Measurements from ENCODE around the gene ANXA11. TPM values are rescaled to one million over a fixed set of nuclear protein-coding genes. Genes with fewer than 3 reads are reported as not detected.
"Not testable (repeated sequence)": the region's sequence is repeated elsewhere in the genome, so short reads cannot be mapped to it uniquely, and the experiment has no call there.

ANXA11 gene
- total RNA-seq, 1 experiment from 2014 or later: 181 TPM

DNA sequence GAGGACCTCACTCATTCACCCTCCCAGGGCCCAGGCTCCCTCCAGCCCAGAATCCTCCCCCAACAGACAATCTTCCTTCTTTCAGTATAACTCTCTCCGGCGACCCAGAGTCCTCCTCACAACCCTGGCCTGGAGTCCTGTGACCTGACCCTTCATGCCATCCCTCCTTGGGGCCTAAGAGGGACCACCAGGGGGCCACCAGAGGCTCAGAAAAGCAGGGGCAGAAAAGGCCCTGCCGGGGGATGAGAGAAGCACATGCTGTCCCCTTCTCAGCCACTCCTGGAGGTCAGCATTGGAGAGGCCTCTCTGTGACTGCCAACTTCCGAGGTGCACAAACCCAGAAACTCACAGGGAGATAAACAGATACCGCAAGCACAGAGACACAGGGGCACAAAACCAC, 31.1 kb upstream of the ANXA11 start:
- not testable (repeated sequence) for BruUV-seq (replicated peaks)
- intact Hi-C loops (cut with micrococcal nuclease): loop anchor here (10.0 kb wide), 1 partner anchor 712 kb away; no protein-coding TSS in a partner anchor

DNA sequence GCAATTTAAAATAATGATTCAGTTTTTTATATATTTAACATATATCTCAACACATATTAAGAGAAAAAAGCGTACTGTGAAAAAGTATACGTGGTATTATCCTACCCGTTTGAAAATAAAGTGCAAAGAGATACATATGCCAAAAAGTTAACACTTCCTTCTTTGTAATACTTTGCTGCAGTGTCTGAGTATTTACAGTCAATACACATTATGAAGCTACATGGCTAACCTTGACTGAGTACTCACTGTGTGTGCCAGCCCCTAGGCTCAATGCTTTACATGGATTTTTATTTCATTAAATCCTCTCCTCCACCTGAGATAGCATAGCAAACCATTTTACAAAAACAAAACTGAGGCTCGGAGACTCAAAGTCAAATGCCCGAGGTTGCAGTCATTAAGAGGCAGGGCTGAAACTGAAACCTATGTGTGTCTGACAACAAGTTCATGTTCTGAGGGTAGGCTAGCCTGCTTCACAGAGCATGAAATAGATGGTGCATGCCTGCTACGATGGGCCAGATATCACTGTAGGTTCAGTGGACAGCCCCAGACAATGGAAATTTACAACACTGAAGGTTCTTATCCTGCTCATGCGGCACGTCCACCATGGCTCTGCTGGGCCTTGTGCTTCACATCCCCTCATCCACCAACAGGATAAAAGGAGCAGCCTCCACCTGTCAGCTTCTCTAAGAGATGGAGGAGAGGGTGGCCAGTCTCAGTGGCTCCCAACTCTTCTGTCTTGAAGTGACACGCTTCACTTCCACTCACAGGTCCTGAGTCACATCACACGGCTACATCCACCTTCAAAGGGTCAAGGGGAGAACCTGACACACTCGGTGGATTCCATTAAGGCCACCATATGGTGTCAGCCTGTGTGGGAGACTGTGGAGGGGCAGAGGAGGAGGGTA, 29.2 kb upstream of the ANXA11 start:
- H3K79me2 ChIP-seq (ENCODE audit: insufficient read depth, low read length); H3K9ac ChIP-seq (ENCODE audit: low read length); H3K9me3 ChIP-seq (ENCODE audit: control insufficient read depth in 1 of 2, insufficient read depth in 1 of 2, low read depth in 1 of 2, low read length in 2 of 2); BruUV-seq (replicated peaks); H3K36me3 ChIP-seq (ENCODE audit: control insufficient read depth in 1 of 2, insufficient read depth in 2 of 2, low read length in 2 of 2); H3K4me1 ChIP-seq (ENCODE audit: control insufficient read depth in 1 of 2, insufficient read depth in 2 of 2, low read length in 2 of 2); H3K9me2 ChIP-seq (ENCODE audit: insufficient read depth); H4K20me1 ChIP-seq (ENCODE audit: insufficient read depth); H3K4me3 ChIP-seq (replicated peaks in 1 of 2; ENCODE audit: low read depth in 1 of 2, low read length in 2 of 2); H3K4me2 ChIP-seq (ENCODE audit: low read length); H3K27ac ChIP-seq (ENCODE audit: low read depth, low read length); ATAC-seq; RAD21 ChIA-PET (ENCODE audit: low non-redundant PET in 1 of 2, low total read pairs in 2 of 2, uncharacterized antibody in 2 of 2, unreplicated experiment in 2 of 2); H2AFZ ChIP-seq (ENCODE audit: low read depth, low read length, poor library complexity, severe bottlenecking); CTCF ChIA-PET; H3K27me3 ChIP-seq (ENCODE audit: insufficient read depth, low read length); POLR2A ChIA-PET; DNase-seq (ENCODE audit: low read depth, low spot score): not testable (repeated sequence)
- intact Hi-C loops (cut with micrococcal nuclease): loop anchor here (10.0 kb wide), 1 partner anchor 710 kb away; no protein-coding TSS in a partner anchor

More for the DNA sequence above, 31.1 kb upstream of the ANXA11 start:
- DNase-seq (ENCODE audit: low read depth, low spot score); H3K79me2 ChIP-seq (ENCODE audit: insufficient read depth, low read length); H3K4me2 ChIP-seq (ENCODE audit: low read length); H3K4me3 ChIP-seq (replicated peaks in 1 of 2; ENCODE audit: low read depth in 1 of 2, low read length in 2 of 2); H4K20me1 ChIP-seq (ENCODE audit: insufficient read depth); H2AFZ ChIP-seq (ENCODE audit: low read depth, low read length, poor library complexity, severe bottlenecking); ATAC-seq; H3K4me1 ChIP-seq (ENCODE audit: control insufficient read depth in 1 of 2, insufficient read depth in 2 of 2, low read length in 2 of 2); H3K27me3 ChIP-seq (ENCODE audit: insufficient read depth, low read length); H3K9me2 ChIP-seq (ENCODE audit: insufficient read depth); CTCF ChIA-PET; H3K9ac ChIP-seq (ENCODE audit: low read length); POLR2A ChIA-PET; H3K36me3 ChIP-seq (ENCODE audit: control insufficient read depth in 1 of 2, insufficient read depth in 2 of 2, low read length in 2 of 2); H3K9me3 ChIP-seq (ENCODE audit: control insufficient read depth in 1 of 2, insufficient read depth in 1 of 2, low read depth in 1 of 2, low read length in 2 of 2); H3K27ac ChIP-seq (ENCODE audit: low read depth, low read length); RAD21 ChIA-PET (ENCODE audit: low non-redundant PET in 1 of 2, low total read pairs in 2 of 2, uncharacterized antibody in 2 of 2, unreplicated experiment in 2 of 2): not testable (repeated sequence)

DNA sequence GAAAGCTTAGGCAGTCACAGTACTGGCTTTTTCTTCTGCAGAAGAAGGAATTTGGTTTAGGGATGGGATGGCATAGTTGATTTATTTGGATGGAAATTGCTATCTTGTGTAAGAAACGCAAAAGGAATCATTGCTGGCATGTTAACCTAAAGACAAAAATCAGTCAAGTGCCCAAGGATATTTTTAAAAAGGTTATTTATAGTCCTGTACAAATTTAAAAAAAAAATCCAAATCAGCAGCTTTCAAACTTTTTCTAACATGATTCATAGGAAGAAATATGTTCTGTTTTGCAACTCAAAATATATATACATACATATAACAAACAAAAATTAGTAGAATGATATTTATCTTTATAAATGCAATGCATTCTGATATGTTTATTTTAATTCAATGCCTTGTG, 28.5 kb upstream of the ANXA11 start:
- H3K9me2 ChIP-seq (ENCODE audit: insufficient read depth); H3K9ac ChIP-seq (ENCODE audit: low read length); H3K9me3 ChIP-seq (ENCODE audit: control insufficient read depth in 1 of 2, insufficient read depth in 1 of 2, low read depth in 1 of 2, low read length in 2 of 2); BruUV-seq (replicated peaks); H2AFZ ChIP-seq (ENCODE audit: low read depth, low read length, poor library complexity, severe bottlenecking); H3K36me3 ChIP-seq (ENCODE audit: control insufficient read depth in 1 of 2, insufficient read depth in 2 of 2, low read length in 2 of 2); POLR2A ChIA-PET; H3K27me3 ChIP-seq (ENCODE audit: insufficient read depth, low read length); H3K4me2 ChIP-seq (ENCODE audit: low read length); RAD21 ChIA-PET (ENCODE audit: low non-redundant PET in 1 of 2, low total read pairs in 2 of 2, uncharacterized antibody in 2 of 2, unreplicated experiment in 2 of 2); ATAC-seq; H3K27ac ChIP-seq (ENCODE audit: low read depth, low read length); H3K4me1 ChIP-seq (ENCODE audit: control insufficient read depth in 1 of 2, insufficient read depth in 2 of 2, low read length in 2 of 2); H3K4me3 ChIP-seq (replicated peaks in 1 of 2; ENCODE audit: low read depth in 1 of 2, low read length in 2 of 2); H3K79me2 ChIP-seq (ENCODE audit: insufficient read depth, low read length); CTCF ChIA-PET; H4K20me1 ChIP-seq (ENCODE audit: insufficient read depth); DNase-seq (ENCODE audit: low read depth, low spot score): not testable (repeated sequence)
- intact Hi-C loops (cut with micrococcal nuclease): loop anchor here (10.0 kb wide), 1 partner anchor 709 kb away; no protein-coding TSS in a partner anchor

DNA sequence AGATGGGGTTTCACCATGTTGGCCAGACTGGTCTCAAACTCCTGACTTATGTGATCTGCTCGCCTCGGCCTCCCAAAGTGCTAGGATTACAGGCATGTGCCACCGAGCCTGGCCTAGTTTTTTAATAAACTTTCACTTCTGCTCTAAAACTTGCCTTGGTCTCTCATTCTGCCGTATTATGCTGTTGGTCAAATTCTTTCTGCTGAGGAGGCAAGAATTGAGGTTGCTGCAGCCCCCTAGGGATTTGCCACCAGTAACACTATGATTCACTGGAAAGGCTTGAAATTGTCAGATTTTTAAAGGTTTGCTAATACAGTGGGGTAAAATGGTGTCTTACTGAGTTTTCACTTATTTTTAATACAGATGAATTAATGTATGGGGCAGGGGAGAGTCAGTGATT, 21.4 kb upstream of the ANXA11 start:
- H3K4me2 ChIP-seq (ENCODE audit: low read length); POLR2A ChIA-PET; H2AFZ ChIP-seq (ENCODE audit: low read depth, low read length, poor library complexity, severe bottlenecking); H3K4me1 ChIP-seq (ENCODE audit: control insufficient read depth in 1 of 2, insufficient read depth in 2 of 2, low read length in 2 of 2); RAD21 ChIA-PET (ENCODE audit: low non-redundant PET in 1 of 2, low total read pairs in 2 of 2, uncharacterized antibody in 2 of 2, unreplicated experiment in 2 of 2); H3K27ac ChIP-seq (ENCODE audit: low read depth, low read length); H3K4me3 ChIP-seq (replicated peaks in 1 of 2; ENCODE audit: low read depth in 1 of 2, low read length in 2 of 2); H3K27me3 ChIP-seq (ENCODE audit: insufficient read depth, low read length); ATAC-seq; H3K36me3 ChIP-seq (ENCODE audit: control insufficient read depth in 1 of 2, insufficient read depth in 2 of 2, low read length in 2 of 2); BruUV-seq (replicated peaks); H4K20me1 ChIP-seq (ENCODE audit: insufficient read depth); H3K9ac ChIP-seq (ENCODE audit: low read length); H3K9me3 ChIP-seq (ENCODE audit: control insufficient read depth in 1 of 2, insufficient read depth in 1 of 2, low read depth in 1 of 2, low read length in 2 of 2); H3K79me2 ChIP-seq (ENCODE audit: insufficient read depth, low read length); DNase-seq (ENCODE audit: low read depth, low spot score); H3K9me2 ChIP-seq (ENCODE audit: insufficient read depth); CTCF ChIA-PET: not testable (repeated sequence)
- intact Hi-C loops (cut with micrococcal nuclease): loop anchor here (10.0 kb wide), 1 partner anchor 172 kb away; no protein-coding TSS in a partner anchor

Measured in HCT116 (cell line).